NCI-H82 treated with DMSO at 0.1 percent for 48 hours (cell line): ENCODE measurements around the gene RFTN2.
"Not testable (repeated sequence)": the region's sequence is repeated elsewhere in the genome, so short reads cannot be mapped to it uniquely, and the experiment has no call there.

Source experiments
- DNase-seq: peaks from one replicate; lab custom pipeline; 2025; ENCODE audit not compliant: unreplicated experiment; lab: John Stamatoyannopoulos, UW

Gene RFTN2

GRCh38 chr2:197551260-197551659 is 124.1 kb downstream of the RFTN2 start:
- not testable (repeated sequence) for DNase-seq

GRCh38 chr2:197548582-197548981 is 126.8 kb downstream of the RFTN2 start:
- DNase-seq = no peak

GRCh38 chr2:197547163-197547900 is 128.1 kb downstream of the RFTN2 start:
- DNase-seq = no peak

GRCh38 chr2:197543206-197543605 is 132.2 kb downstream of the RFTN2 start:
- no peak for DNase-seq

GRCh38 chr2:197539734-197540133 is 135.7 kb downstream of the RFTN2 start:
- no peak for DNase-seq

GRCh38 chr2:197538412-197538811 is 137.0 kb downstream of the RFTN2 start:
- no peak for DNase-seq
